Activated CD4-positive, alpha-beta T cell treated with anti-CD3 and anti-CD28 coated beads, Interleukin-2, amount 50 U/mL, for 24 hours (primary cell): ENCODE results near the gene CMTM5.
A peak's percentile ranks its signal among the peaks of the same experiment; 100 is the strongest.

Source experiments
- DNase-seq, 2 donors: peaks; one replicate each; pipeline ENCODE4 v3.0.0-alpha.2; 2020; ENCODE audit warnings: low read depth in 1 of 2, low spot score in 1 of 2

The CMTM5 gene, protein sequence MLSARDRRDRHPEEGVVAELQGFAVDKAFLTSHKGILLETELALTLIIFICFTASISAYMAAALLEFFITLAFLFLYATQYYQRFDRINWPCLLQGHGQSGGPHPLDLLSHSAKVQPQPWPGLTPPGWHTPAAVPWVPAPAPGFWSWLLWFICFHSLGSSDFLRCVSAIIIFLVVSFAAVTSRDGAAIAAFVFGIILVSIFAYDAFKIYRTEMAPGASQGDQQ

DNA sequence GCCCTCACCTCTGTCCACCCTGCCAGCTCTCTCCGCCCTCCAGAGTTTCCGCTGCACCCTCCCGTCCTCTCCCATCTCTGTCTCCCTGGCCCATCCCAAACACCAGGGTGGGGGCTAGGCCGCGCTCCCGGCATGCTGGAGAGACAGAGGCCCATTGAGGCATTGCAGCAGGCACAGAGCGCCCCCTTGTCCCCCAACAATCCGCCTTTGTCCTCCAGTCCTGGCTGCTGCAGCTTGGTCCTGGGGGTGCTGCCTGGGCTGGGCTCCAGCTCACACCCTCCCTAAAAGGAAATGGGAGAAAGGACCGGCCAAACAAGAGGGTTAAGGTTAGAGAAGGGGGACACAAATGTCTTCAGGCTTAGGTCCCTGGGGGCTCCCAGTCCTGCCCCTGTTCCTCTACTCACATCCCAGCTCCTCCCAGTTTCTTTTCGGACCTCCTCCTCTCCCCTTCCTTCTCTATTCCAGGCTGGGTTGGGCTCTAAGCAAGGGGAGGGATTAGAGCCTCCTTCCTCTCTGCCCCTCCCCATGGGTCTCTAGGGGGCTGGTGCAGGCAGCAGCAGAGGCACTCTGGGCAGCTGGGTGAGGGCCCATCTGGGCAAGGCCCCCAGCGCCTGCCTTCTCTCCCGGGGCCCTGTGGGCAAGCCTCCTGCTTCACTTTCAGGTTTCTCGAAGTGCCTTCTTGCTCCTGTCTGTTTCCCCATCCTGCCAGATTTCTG is at the start of gene CMTM5:
CMTM5 (plus strand) TSS at position 565 of the 716 bp plus-strand sequence. CDS start 206 bp downstream, outside the sequence.
- no peak for DNase-seq

DNA sequence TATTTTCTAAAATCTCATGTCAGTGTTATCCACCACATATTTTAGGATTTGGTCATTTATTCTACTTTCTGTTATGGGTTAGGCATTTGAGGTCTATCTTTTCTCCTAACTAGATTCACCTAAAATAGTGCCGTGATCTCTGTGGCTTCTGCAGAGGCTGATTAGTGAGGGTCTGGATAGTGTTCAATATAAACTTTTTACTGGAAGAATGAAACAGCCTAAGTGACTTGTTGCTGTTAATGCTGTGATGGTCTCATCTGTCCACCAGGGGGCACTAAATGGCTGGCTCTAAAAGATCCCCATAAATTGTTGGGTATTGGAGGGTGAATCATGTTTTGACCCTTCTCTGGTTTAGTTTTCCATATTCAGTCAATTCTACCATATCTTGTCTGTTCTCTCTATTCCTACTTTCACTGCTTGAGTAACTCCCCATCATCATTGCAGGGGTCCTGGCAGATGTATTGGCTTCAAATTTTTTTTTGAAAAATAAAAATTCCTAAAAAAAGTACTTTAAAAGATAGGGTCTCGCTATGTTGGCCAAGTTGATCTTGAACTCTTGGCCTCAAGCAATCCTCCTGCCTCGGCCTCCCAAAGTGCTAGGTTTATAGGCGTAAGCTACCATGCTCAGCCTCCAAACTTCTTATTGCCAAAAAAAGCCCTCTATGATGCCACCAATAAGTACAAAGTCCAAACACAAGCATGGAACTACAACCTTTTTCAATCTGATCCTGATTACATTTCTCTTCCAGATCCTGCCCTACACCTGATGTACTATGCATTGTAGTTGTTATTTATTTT is 48.7 kb upstream of the CMTM5 start:
- peak; percentile 28 to 69 for DNase-seq

DNA sequence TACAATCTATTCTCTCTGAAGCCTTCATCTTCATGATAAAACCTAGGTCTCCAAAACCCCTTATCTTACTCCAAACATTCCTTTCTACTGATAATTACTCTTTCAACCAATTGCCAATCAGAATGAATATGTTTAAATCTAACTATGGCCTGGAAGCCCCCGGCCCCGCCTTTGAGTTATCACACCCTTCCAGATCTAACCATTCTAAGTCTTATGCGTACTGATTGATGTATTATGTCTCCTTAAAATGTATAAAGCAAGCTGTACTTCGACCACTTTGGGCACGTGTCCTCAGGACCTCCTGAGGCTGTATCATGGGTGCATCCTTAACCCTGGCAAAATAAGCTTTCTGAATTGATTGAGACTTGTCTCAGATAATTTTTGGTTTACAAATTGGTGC is 41.2 kb upstream of the CMTM5 start:
- no peak for DNase-seq

DNA sequence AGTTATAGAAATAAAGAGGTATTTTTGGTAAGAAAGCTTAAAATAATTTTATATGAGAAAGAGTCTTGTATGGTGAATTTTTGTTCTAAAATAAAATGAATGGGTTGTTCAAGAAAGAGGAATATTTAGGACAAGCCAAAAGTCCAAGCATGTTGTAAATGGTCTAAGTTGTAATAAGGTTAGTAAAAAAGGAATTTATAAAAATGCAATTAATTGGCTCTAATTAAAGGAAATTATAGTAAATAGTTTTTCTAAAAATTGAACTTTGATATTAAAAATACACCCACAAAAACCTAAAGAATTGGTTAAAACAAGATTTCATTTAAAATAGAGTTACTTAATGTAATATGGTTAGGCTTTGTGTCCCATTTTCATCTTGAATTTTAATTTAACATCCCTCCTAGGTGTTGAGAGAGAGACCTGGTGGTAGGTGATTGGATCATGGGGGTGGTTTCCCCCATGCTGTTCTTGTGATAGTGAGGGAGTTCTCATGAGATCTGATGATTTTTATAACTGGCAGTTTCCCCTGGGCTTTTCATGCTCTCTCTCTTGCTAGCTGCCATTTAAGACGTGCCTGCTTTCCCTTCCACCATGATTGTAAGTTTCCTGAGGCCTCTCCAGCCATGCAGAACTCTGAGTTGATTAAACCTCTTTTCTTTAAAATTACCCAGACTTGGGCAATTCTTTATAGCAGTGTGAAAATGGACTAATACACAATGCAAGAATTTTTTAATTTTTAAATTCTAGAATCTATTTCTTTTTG is 37.2 kb upstream of the CMTM5 start:
- DNase-seq: no peak

DNA sequence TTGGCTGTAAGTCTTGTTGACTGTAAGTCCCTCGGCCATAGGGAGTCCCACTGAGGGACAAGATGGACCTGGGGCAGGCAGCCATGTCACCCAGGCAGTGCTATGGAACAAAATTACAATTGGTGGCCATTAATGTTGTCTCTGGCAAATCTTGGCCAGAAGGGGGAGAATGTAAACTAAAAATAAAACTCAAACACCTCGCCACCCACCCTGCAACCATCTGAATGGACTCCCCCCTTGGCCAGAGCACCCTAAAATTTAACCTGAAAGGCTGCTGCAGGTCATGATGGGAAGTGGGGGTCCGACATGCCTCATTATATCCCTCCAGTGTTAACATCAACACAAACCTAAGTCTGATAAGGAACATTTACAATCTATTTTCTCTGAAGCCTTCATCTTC is 32.4 kb upstream of the CMTM5 start:
- no peak for DNase-seq

DNA sequence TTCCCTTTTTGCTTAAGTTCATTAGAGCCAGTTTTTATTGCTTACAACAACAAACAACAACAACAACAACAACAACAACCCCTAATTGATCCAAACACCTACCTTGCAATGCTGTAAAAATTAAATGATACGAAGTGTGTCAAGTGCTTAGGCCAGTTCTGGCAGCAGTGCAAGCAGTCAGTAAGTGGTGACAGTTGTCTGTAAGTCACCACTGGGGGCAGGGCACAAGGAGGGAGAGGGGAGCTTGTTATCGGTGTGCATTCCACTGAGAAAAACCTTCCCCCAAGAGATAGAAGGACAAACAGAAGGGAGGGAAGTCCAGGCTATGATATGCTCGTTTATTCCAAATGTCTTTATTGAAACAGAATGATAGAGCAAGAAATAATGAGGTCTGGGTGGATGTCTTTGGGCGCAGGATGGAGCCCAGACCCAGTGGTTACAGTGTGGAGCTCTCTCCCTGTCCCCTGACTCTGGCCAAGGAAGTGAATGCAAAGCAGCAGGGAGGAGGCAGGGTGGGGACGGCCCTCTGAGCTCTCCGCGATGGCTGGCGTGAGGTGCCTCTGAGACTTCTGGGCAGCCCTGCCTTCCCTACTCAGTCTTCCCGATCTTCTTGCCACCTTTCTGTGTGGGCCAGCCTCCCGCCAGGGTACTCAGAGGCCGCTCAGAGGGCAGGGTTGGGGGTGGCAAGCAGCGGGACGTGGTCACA is 30.7 kb upstream of the CMTM5 start:
- DNase-seq: no peak

DNA sequence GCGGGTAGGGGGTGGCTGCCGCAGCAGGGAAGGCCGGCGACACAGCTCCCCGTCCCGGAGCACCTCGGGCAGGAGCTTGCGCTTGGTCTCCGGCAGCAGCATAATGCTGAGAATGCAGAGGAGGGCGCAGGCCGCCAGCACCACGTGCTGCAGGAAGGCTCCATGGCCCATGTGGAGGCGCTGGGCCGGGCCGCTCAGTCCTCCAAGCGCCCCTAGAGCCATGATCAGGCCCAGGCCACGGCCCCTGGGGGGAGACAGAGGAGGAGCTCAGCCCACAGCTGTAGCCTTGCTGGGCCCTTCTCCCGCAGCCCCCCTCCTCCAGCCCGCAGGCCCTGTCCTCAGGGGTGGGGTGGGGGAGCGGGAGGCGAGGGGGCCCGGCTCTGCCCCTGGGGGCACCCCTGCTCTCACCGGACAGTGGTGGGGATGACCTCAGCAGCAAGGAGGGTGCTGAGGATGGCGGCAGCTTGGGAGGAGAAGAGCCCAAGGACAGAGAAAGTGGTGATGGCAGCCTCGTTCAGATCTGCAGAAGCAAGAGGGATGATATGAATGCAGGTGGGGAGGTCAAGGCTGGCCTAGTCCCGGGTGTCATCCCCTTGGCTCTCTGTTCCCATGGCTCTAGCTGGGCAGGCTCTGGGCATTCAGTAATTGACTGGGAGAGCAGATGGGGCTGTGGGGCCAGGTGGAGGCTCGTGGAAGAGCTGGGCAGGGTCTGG is 30.0 kb upstream of the CMTM5 start:
- DNase-seq: no peak

DNA sequence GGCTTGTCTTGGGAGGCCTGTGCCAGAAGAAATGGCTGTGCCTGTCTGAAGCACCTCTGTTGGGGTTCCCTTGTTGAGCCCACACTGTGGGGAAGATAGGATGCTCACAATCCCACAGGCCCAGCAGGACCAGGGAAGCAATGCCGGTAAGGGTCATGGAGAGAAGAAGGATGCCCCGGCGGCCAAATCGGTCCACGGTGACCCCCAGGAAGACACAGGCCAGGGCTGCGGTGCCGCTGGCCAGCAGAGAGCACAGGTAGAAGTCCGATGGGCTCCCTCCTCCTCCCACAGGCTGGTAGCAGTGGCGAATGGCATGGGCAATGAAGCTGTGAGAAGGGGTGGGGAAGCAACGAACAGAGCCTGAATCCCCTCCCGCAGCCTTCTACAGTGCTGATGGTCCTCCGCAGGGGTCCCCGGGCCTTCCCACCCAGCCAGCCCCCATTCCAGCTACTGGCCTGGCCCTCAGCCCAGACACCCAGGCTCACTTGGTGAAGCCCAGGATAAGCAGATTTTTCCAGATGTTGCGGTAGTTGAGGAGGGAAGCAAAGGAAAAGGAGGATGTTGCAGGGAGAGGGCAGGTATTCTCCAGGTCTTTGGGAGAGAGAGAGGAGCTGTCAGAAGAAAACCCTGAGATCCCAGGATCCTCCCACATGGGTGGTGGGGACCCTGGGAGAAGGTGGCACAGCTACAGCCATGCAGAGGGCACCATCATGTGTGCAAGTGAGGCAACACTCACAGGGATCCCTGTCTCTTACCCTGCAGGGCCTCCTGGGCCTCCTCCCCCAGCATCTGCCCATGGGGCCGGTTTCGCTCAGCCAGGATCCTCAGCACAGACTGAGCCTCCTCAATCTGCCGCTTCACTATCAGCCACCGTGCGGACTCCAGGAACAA is 29.2 kb upstream of the CMTM5 start:
- no peak for DNase-seq

DNA sequence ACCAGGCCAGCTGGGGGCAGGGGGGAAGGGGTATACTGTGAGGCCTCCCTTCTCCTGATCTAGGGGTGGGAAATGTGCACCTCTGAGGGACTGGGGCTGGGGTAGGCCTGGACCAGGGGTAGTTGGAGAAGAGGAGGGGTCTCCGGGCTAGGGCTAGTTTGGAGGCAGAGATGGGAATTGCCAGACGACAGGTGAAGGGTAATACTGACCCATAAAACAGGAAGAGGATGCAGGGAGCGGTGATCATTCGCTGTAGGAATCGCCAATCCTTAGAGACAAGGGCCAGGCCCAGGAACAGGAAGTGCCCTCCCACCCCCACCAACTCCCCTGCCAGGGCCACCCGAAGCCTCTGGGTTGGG is 28.6 kb upstream of the CMTM5 start:
- no peak for DNase-seq

DNA sequence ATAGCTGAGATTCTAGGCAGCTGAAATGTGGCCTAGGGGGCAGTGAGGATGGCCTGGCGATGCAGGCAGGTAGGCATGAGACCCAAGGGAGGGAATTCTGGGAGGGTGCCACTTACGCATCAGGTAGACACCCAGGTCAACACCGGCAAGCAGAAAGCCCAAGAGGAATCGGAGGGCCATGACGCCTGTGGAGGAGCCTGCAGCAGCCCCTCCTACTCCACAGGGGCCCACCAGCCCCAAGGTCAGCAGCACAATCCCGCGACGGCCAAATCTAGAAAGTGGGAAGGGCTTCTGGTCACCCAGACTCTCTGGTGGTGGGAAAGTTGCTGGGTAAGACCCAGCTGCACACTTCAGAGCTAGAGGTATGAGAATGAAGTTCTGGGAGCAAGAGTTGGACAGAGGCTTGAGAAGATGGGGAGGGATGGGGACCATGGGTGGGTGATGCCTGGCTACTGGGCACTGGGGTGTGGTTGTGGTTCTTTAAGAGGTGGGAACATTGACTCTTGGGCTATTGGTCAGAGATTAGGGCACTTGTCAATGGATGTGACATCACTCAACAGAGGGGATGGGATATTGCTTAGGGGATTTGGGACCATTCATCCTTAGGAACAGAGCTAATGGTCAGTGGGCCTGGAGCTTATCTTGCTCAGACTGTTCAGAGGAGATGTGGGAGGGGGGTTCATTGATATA is 27.5 kb upstream of the CMTM5 start:
- DNase-seq: no peak

DNA sequence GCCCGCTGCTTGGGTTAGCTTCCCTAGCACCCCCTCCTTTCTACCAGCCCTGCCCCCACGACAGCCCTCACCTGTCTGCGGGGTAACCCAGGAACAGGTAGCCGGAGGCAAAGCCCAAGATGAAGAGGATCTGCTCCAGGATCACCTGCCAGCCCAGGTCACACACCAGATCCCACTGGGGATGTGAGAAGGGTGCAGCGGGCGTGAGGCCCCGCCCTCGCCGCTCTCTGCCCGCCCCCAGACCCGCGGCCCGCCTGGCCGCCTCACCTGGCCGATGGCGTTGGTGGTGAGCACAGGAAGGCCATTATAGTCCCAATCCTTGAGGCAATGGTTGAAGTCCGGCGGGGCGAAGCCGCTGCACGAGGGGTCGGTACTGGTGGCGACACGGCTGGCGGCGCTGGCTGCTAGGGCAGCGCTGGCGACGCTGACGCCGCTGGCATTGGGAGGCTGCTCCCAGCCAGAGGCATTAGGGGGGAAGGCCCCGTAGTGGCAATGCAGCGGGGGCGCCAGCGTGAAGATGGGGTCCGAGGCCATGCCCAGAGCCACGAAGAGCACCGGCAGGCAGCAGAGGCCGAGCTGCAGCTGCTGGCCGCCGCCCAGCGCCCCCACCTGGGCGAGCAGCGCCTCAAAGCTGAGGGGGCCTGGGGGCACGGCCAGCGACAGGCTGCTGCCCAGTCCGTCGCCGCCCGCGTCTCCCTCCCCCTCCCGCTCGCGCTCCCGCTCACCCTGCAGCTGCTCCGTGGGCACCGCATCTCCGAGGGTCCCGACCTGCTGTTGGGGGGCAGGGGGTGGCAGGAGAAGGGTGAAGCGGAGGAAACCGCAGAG is 25.0 kb upstream of the CMTM5 start:
- DNase-seq: no peak

DNA sequence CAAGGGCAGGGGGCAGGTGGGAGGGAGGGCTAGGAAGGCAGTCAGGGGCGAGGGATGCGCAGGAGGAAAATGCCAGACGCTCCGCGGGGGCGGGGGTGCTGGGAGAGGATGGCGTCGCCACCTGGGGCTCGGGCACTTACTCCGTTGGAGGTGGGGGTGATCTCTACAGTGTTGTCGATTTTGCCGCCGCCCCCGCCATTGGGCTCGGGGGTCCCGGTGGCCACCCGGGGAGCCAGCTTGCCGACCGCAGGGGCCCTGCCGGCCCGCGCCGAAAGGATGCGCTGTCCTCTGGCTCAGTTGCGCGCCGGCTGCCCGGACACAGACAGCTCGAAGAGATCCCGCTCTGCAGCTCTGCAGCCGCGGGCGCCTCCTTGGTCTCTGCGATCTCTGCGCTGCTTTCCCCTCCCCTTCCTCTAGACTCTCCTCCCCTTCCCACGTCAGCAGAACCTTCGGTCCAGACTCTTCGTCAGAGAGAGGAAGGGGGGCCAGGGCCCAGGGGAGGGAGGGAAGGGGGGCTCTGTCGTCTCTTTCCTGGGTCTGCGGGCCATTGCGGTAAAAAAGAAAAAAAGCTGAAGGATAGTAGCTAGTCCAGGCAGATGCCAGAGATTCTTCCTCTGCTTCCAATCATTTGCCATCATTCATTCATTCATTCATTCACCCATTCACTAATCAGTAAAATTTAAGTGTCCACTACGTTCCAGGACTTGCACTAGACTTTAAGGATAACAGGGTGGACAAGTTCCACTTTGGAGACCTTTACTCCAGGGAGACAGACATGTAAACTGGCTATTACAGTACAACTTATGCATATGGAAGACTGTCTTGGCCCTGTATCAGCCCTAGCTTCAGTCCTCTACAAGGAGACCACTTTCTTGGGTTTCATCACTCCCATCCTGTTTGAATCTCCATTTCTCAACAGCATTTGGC is 24.1 kb upstream of the CMTM5 start, which contains the start of gene SLC22A17:
SLC22A17 (minus strand) TSS at position 382 of the 927 bp plus-strand sequence.
- peak; percentile 16 to 36 for DNase-seq

DNA sequence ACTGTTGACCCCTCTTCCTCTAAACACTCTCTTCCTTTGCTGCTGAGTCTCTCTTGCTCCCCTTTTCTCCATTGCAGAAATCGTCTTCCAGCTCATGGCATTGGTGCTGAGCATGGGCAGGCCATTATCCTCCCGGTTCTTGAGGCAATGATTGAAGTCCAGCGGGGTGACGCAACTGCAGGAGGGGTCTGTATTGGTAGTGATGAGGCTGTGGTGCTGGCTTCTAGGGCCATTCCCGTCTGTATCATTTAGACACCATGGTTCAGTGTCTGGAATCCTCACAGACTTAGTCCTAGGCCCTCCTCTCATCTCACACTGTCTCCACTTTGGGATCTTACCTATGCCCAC is 23.4 kb upstream of the CMTM5 start:
- no peak for DNase-seq

DNA sequence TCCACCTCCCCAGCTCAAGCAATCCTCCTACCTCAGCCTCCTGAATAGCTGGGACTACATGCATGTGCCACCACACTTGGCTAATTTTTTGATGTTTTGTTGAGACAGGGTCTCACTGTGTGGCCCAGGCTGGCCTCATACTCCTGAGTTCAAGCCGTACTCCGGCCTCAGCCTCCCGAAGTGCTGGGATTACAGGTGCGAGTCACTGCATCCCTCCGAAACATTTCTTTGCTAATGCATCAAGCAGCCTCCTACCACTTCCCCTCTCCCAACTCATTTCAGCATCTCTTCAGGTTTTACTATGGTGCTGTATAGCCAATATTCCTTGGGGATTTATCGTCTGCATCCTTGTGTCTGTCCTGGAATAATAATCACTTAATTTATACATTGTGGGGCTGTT is 21.9 kb upstream of the CMTM5 start:
- no peak for DNase-seq

DNA sequence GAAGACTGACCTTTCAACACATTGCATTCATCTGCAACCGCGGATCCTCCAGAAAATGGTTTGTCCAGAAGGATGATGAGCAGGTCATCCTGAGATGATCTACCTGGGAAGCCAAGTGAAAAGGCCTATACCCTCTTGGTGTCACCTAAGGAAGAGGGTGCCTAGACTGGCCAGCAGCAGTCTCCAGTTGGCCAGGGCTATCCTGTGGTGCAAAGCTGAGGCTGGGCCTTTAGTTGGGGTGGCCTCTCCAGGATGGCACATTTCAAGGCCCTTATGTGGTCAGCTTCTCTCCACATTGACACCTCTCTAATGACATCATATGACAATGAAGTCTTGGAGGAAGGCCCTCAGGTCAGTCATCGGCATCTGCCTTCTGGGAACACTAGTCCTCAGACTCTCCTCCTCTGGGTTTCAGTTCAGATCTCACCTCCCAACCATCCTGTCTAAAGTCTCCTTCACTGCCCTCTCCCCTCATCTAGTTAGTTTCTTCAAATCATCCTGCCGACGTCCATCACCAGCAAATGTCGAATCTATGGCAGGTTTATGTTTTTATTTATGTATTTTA is 20.9 kb upstream of the CMTM5 start:
- no peak for DNase-seq

DNA sequence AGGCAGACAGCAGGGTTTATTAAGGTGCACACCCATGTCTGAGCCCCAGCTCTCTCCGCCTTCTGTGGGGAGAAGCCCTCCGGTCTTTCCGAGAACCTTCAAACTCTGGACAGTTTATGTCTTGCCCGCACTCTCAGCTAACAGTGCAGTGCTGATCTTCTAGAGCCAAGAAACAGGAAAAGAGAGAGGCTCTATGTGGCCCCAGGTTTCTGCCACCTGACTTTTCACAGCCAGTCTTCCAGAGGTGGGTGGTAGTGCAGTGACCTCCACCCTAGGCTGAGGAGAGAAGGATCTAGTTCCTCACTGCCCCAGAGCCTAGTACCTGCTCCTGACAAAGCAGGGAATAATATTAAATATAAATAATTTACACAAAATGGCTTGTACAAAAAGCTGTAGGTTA is 20.2 kb upstream of the CMTM5 start:
- DNase-seq: no peak
